HG02870 (cell line): ENCODE results near the gene NFE2L2.
A peak's percentile ranks its signal among the peaks of the same experiment; 100 is the strongest.
"Not testable (repeated sequence)": the region's sequence is repeated elsewhere in the genome, so short reads cannot be mapped to it uniquely, and the experiment has no call there.

Experiments
- ATAC-seq: cut with Tn5 transposase; IDR thresholded peaks from one replicate; pipeline ENCODE4 v1.9.1; 2021; ENCODE audit warnings: mild to moderate bottlenecking, moderate library complexity; ENCODE audit not compliant: unreplicated experiment

NFE2L2 gene

GRCh38 chr2:177264693-177265587 lies at the start of gene NFE2L2:
TSS of gene NFE2L2 (minus strand) at chr2:177264727. CDS start at chr2:177264576, 151 bp downstream.
- ATAC-seq: peak; percentile 58

- ATAC-seq: no peak
These were observed 49.7 kb upstream of the NFE2L2 start for GRCh38 chr2:177314194-177314593.

GRCh38 chr2:177313162-177313781 lies 48.7 kb upstream of the NFE2L2 start:
- ATAC-seq: no peak

- no peak for ATAC-seq
These were observed 48.0 kb upstream of the NFE2L2 start for GRCh38 chr2:177312562-177312961.

GRCh38 chr2:177309672-177310309 lies 45.3 kb upstream of the NFE2L2 start:
- ATAC-seq: not testable (repeated sequence)

- no peak for ATAC-seq
These were observed 42.0 kb upstream of the NFE2L2 start for GRCh38 chr2:177306550-177306949.

- no peak for ATAC-seq
These were observed 39.4 kb upstream of the NFE2L2 start for GRCh38 chr2:177303939-177304338.

- no peak for ATAC-seq
These were observed 38.0 kb upstream of the NFE2L2 start for GRCh38 chr2:177302552-177302951.

GRCh38 chr2:177298191-177298590 lies 33.7 kb upstream of the NFE2L2 start:
- no peak for ATAC-seq

GRCh38 chr2:177296040-177296439 lies 31.5 kb upstream of the NFE2L2 start:
- ATAC-seq: peak; percentile 54

GRCh38 chr2:177295484-177295883 lies 31.0 kb upstream of the NFE2L2 start:
- ATAC-seq: no peak

GRCh38 chr2:177291701-177292100 lies 27.2 kb upstream of the NFE2L2 start:
- no peak for ATAC-seq

GRCh38 chr2:177289824-177290628 lies 25.5 kb upstream of the NFE2L2 start:
- ATAC-seq: peak; percentile 80

- no peak for ATAC-seq
These were observed 23.3 kb upstream of the NFE2L2 start for GRCh38 chr2:177287814-177288213.

GRCh38 chr2:177285892-177286715 lies 21.6 kb upstream of the NFE2L2 start:
- no peak for ATAC-seq

- ATAC-seq: no peak
These were observed 20.0 kb upstream of the NFE2L2 start for GRCh38 chr2:177284531-177284930.

- ATAC-seq: no peak
These were observed 19.4 kb upstream of the NFE2L2 start for GRCh38 chr2:177283906-177284305.

- ATAC-seq: no peak
These were observed 18.5 kb upstream of the NFE2L2 start for GRCh38 chr2:177282787-177283572.

GRCh38 chr2:177282181-177282641 lies 17.7 kb upstream of the NFE2L2 start:
- ATAC-seq: no peak
